DND-41 (cell line): Measurements from ENCODE around the gene GABBR2.

ENCODE experiments used
- EZH2 ChIP-seq: IDR thresholded peaks from 3 replicates; pipeline ENCODE4 v1.6.1; 2012; ENCODE audit warnings: borderline replicate concordance, low read depth, mild to moderate bottlenecking, moderate library complexity, low read length, inconsistent platforms; ENCODE audit not compliant: severe bottlenecking
- TF ChIP-seq, protein P1 (sequence below): IDR thresholded peaks from 2 replicates; pipeline ENCODE4 v1.5.1; 2012; ENCODE audit warnings: borderline replicate concordance, low read length, moderate library complexity, mild to moderate bottlenecking; ENCODE audit not compliant: poor library complexity, severe bottlenecking; ENCODE audit errors: extremely low read depth

- no peak for TF ChIP-seq EZH2
- TF ChIP-seq, protein P1, sequence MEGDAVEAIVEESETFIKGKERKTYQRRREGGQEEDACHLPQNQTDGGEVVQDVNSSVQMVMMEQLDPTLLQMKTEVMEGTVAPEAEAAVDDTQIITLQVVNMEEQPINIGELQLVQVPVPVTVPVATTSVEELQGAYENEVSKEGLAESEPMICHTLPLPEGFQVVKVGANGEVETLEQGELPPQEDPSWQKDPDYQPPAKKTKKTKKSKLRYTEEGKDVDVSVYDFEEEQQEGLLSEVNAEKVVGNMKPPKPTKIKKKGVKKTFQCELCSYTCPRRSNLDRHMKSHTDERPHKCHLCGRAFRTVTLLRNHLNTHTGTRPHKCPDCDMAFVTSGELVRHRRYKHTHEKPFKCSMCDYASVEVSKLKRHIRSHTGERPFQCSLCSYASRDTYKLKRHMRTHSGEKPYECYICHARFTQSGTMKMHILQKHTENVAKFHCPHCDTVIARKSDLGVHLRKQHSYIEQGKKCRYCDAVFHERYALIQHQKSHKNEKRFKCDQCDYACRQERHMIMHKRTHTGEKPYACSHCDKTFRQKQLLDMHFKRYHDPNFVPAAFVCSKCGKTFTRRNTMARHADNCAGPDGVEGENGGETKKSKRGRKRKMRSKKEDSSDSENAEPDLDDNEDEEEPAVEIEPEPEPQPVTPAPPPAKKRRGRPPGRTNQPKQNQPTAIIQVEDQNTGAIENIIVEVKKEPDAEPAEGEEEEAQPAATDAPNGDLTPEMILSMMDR = no peak
Observed at GRCh38 chr9:98321269-98321668, 387.5 kb downstream of the GABBR2 start.
